ENCODE data around the gene DCLRE1A.

- TF ChIP-seq EZH2 (IDR thresholded peaks at IDR 0.05; ENCODE audit: insufficient read depth, poor library complexity, severe bottlenecking) (no peak), EZH2phosphoT487 (IDR thresholded peaks at IDR 0.05; ENCODE audit: insufficient read depth, low read depth) (no peak)
Observed at GRCh38 chr10:113801569-113801968, 52.3 kb downstream of the DCLRE1A start.

Data from GM23248 (cell line).